ENCODE data around the gene COLQ. TPM values are rescaled to one million over a fixed set of nuclear protein-coding genes. Genes with fewer than 3 reads are reported as not detected.
"Not testable (repeated sequence)": the region's sequence is repeated elsewhere in the genome, so short reads cannot be mapped to it uniquely, and the experiment has no call there.

Gene COLQ
- total RNA-seq, 1 experiment from 2014 or later, result not detected

DNA sequence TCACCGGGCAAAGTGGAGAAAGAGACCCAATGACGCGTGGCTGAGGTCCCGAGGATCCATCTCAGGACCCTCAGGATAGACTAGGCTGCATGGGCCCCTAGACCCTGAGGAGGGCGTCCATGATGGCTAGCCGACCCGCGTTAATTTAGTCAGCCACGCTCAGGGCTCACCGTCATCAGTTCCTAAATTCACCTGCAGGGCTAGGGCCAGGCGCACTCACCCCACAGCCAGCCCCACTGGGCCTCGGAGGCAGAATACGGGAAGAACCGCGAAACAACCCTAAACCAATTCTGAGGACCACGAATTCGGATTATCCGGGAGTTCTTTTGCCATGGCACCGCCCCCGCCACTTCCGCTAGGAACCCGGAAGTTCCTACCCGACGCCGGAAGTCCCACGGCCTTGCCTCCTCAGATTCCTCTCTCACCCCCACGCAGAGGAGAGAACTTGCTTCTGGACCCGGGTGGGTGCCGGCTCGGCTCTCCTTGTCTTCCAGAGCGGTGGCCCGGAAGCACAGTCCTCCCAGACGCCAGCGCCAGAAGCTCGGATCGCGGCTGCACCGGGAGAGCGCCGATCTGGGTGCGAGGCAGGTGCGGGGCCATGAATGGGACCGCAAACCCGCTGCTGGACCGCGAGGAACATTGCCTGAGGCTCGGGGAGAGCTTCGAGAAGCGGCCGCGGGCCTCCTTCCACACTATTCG, 94.2 kb downstream of the COLQ start, which contains the start of the genes EAF1 and METTL6:
Gene EAF1 (plus strand): TSS at position 417 of the 699 bp plus-strand sequence. CDS start 182 bp downstream, at position 599.
Gene METTL6 (minus strand): TSS at position 363 of the 699 bp plus-strand sequence. CDS start 1,033 bp downstream, outside the sequence.
- Mint-ChIP-seq H3K36me3 (ENCODE audit: insufficient read depth, unreplicated experiment) (peaks cover 23% of the 10 kb centered on the region), H3K27me3 (ENCODE audit: insufficient read depth, unreplicated experiment) (no peaks in the 10 kb centered on the region), H3K4me1 (ENCODE audit: low read depth, unreplicated experiment) (no peaks in the 10 kb centered on the region), H3K9me3 (ENCODE audit: unreplicated experiment) (no peaks in the 10 kb centered on the region), H3K27ac (ENCODE audit: unreplicated experiment) (peak within 1 kb of the TSS; percentile 92), H3K4me3 (ENCODE audit: unreplicated experiment) (peak within 1 kb of the TSS; percentile 94)
- peak; percentile 78 to 79 for DNase-seq
- POLR2A ChIA-PET, result no interaction called here
- H3K36me3 ChIP-seq (ENCODE audit: control insufficient read depth, insufficient read depth, low read length), result no peaks in the 10 kb centered on the region
- H3K9me3 ChIP-seq, result no peaks in the 10 kb centered on the region
- no peaks in the 10 kb centered on the region for H3K4me1 ChIP-seq
- intact Hi-C loops (cut with micrococcal nuclease; ENCODE audit: unreplicated experiment), result no loop called here
- no peaks in the 10 kb centered on the region for H3K27me3 ChIP-seq (replicated peaks; ENCODE audit: control insufficient read depth, insufficient read depth, low read length)
- TF ChIP-seq, protein P1, sequence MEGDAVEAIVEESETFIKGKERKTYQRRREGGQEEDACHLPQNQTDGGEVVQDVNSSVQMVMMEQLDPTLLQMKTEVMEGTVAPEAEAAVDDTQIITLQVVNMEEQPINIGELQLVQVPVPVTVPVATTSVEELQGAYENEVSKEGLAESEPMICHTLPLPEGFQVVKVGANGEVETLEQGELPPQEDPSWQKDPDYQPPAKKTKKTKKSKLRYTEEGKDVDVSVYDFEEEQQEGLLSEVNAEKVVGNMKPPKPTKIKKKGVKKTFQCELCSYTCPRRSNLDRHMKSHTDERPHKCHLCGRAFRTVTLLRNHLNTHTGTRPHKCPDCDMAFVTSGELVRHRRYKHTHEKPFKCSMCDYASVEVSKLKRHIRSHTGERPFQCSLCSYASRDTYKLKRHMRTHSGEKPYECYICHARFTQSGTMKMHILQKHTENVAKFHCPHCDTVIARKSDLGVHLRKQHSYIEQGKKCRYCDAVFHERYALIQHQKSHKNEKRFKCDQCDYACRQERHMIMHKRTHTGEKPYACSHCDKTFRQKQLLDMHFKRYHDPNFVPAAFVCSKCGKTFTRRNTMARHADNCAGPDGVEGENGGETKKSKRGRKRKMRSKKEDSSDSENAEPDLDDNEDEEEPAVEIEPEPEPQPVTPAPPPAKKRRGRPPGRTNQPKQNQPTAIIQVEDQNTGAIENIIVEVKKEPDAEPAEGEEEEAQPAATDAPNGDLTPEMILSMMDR (IDR thresholded peaks at IDR 0.05; ENCODE audit: insufficient read depth in 1 of 2, low read depth in 1 of 2, low read length in 1 of 2, severe bottlenecking in 1 of 2, unreplicated experiment in 1 of 2), result no peak
- H3K4me3 ChIP-seq (ENCODE audit: low read depth, low read length), result peak within 1 kb of the TSS; percentile 93
- no TSS peak for BruUV-seq (replicated peaks)
- CTCF ChIA-PET, result no interaction called here

DNA sequence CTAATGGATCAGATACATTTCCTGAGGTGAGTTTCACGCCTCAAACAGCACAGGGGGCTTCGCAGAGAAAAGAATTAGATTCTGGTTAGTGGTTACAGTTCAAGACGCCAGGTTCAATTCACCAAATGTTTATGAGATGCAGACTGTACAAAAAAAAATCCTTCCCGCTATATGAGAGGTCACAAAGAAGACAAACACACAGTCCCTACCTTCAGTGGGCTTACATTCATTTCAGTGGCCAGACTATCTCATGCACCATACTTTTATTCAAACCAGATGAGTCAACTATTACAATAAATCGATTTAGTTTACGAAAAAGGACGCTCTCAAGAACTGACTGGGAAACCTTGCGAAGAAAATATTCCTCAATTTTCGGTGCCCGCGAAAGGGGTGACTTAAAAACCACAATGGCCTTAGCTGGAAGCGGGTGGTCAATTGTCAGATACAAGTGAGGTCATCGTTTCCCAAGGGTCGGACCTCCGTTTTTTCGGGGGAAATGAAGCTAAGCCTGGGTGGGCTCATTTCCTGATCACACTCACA, 94.9 kb downstream of the COLQ start:
- peak overlapping the region; percentile 93 for H3K4me3 ChIP-seq (ENCODE audit: low read depth, low read length)
- TF ChIP-seq, protein P1 (IDR thresholded peaks at IDR 0.05; ENCODE audit: insufficient read depth in 1 of 2, low read depth in 1 of 2, low read length in 1 of 2, severe bottlenecking in 1 of 2, unreplicated experiment in 1 of 2), result no peak
- ChIA-PET CTCF (no interaction called here), POLR2A (no interaction called here)
- intact Hi-C loops (cut with micrococcal nuclease; ENCODE audit: unreplicated experiment), result no loop called here
- Mint-ChIP-seq H3K4me3 (ENCODE audit: unreplicated experiment) (peak overlapping the region; percentile 94), H3K9me3 (ENCODE audit: unreplicated experiment) (no peaks in the 10 kb centered on the region), H3K27me3 (ENCODE audit: insufficient read depth, unreplicated experiment) (no peaks in the 10 kb centered on the region), H3K4me1 (ENCODE audit: low read depth, unreplicated experiment) (no peaks in the 10 kb centered on the region), H3K27ac (ENCODE audit: unreplicated experiment) (peak overlapping the region; percentile 92), H3K36me3 (ENCODE audit: insufficient read depth, unreplicated experiment) (peaks cover 23% of the 10 kb centered on the region)
- H3K4me1 ChIP-seq, result no peaks in the 10 kb centered on the region
- TSS peak; percentile 39 for BruUV-seq (replicated peaks)
- H3K27me3 ChIP-seq (replicated peaks; ENCODE audit: control insufficient read depth, insufficient read depth, low read length), result no peaks in the 10 kb centered on the region
- H3K9me3 ChIP-seq, result no peaks in the 10 kb centered on the region
- no peak for DNase-seq
- no peaks in the 10 kb centered on the region for H3K36me3 ChIP-seq (ENCODE audit: control insufficient read depth, insufficient read depth, low read length)

DNA sequence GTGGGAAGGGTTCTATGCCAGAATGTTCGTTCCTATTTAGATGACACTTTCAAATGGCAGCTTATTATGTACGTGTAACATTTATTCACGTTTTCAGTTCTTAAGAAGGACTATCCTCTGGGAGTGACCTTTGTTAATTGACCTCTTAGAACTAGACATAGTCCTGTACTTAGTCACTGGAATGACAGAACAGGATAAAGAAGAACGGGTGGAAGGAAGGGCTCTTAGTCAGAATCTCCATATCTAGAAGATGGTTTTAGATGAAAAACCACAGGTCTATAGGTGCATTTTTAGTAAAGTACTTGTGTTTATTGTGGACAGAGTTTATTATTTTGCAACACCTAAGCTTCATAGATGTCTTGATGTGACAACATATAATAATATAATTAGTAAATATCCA, 100.6 kb downstream of the COLQ start:
- H3K27me3 Mint-ChIP-seq (ENCODE audit: insufficient read depth, unreplicated experiment), result no peaks in the 10 kb centered on the region
- CTCF ChIA-PET, result no interaction called here
- Histone ChIP-seq H3K4me1 (no peaks in the 10 kb centered on the region), H3K9me3 (no peaks in the 10 kb centered on the region), H3K27me3 (replicated peaks; ENCODE audit: control insufficient read depth, insufficient read depth, low read length) (no peaks in the 10 kb centered on the region), H3K4me3 (ENCODE audit: low read depth, low read length) (no peak overlapping the region), H3K36me3 (ENCODE audit: control insufficient read depth, insufficient read depth, low read length) (no peaks in the 10 kb centered on the region)
- TF ChIP-seq, protein P1 (IDR thresholded peaks at IDR 0.05; ENCODE audit: insufficient read depth in 1 of 2, low read depth in 1 of 2, low read length in 1 of 2, severe bottlenecking in 1 of 2, unreplicated experiment in 1 of 2), result no peak
- peaks cover 18% of the 10 kb centered on the region for H3K36me3 Mint-ChIP-seq (ENCODE audit: insufficient read depth, unreplicated experiment)
- no peaks in the 10 kb centered on the region for H3K4me1 Mint-ChIP-seq (ENCODE audit: low read depth, unreplicated experiment)
- no peak for DNase-seq
- H3K9me3 Mint-ChIP-seq (ENCODE audit: unreplicated experiment), result no peaks in the 10 kb centered on the region
- no peak overlapping the region for H3K4me3 Mint-ChIP-seq (ENCODE audit: unreplicated experiment)
- POLR2A ChIA-PET, result no interaction called here
- BruUV-seq (replicated peaks), result no TSS peak
- no peak overlapping the region for H3K27ac Mint-ChIP-seq (ENCODE audit: unreplicated experiment)
- intact Hi-C loops (cut with micrococcal nuclease; ENCODE audit: unreplicated experiment), result no loop called here

DNA sequence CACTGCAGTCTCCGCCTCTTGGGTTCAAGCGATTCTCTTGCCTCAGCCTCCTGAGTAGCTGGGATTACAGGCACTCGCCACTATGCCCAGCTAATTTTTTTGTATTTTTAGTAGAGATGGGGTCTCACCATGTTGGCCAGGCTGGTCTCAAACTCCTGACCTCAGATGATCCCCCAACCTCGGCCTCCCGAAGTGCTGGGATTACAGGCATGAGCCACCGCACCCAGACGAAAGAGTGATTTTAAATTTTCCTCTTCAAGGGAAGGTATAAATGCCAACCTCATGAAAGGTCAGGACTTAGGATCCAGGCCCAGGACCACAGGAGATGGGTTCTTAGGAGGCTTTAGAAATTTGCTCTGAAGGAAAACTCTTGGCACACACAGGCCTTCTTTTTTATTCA, 110.5 kb downstream of the COLQ start:
- H3K36me3 ChIP-seq (ENCODE audit: control insufficient read depth, insufficient read depth, low read length); H3K9me3 Mint-ChIP-seq (ENCODE audit: unreplicated experiment); H3K9me3 ChIP-seq; H3K4me1 Mint-ChIP-seq (ENCODE audit: low read depth, unreplicated experiment); H3K4me3 Mint-ChIP-seq (ENCODE audit: unreplicated experiment); BruUV-seq (replicated peaks); DNase-seq; H3K4me1 ChIP-seq; H3K27me3 ChIP-seq (replicated peaks; ENCODE audit: control insufficient read depth, insufficient read depth, low read length); POLR2A ChIA-PET; H3K27me3 Mint-ChIP-seq (ENCODE audit: insufficient read depth, unreplicated experiment); CTCF ChIA-PET; H3K4me3 ChIP-seq (ENCODE audit: low read depth, low read length); H3K27ac Mint-ChIP-seq (ENCODE audit: unreplicated experiment); intact Hi-C loops (cut with micrococcal nuclease; ENCODE audit: unreplicated experiment): not testable (repeated sequence)
- H3K36me3 Mint-ChIP-seq (ENCODE audit: insufficient read depth, unreplicated experiment), result peaks cover 24% of the 10 kb centered on the region
